CD4-positive, alpha-beta T cell treated with Interferon gamma for 1 hour (primary cell): ENCODE results near the gene SETDB2.
A peak's percentile ranks its signal among the peaks of the same experiment; 100 is the strongest.

Source experiments
- DNase-seq: peaks from one replicate; pipeline ENCODE4 v3.0.0-alpha.2; 2020

The SETDB2 gene

GRCh38 chr13:49476529-49476928 lies 32.5 kb downstream of the SETDB2 start:
- DNase-seq: no peak

GRCh38 chr13:49481788-49482187 lies 37.7 kb downstream of the SETDB2 start:
- DNase-seq: no peak

GRCh38 chr13:49488563-49488962 lies 44.5 kb downstream of the SETDB2 start:
- DNase-seq: no peak

GRCh38 chr13:49494645-49495044 lies 50.6 kb downstream of the SETDB2 start:
- no peak for DNase-seq

GRCh38 chr13:49495783-49496762 lies 52.0 kb downstream of the SETDB2 start, which contains the start of gene PHF11:
PHF11 (plus strand) TSS chr13:49495953; CDS start chr13:49496002, 49 bp downstream.
- DNase-seq: peak; percentile 88

- DNase-seq: peak; percentile 57
These were observed 52.8 kb downstream of the SETDB2 start for GRCh38 chr13:49496837-49497236.

- no peak for DNase-seq
These were observed 53.2 kb downstream of the SETDB2 start for GRCh38 chr13:49497272-49497671.

GRCh38 chr13:49498206-49498605 lies 54.1 kb downstream of the SETDB2 start:
- no peak for DNase-seq

- DNase-seq: no peak
These were observed 56.0 kb downstream of the SETDB2 start for GRCh38 chr13:49499889-49500660.

GRCh38 chr13:49502954-49503353 lies 58.9 kb downstream of the SETDB2 start:
- DNase-seq: no peak

GRCh38 chr13:49503951-49504350 lies 59.9 kb downstream of the SETDB2 start:
- no peak for DNase-seq

- DNase-seq: no peak
These were observed 68.5 kb downstream of the SETDB2 start for GRCh38 chr13:49512578-49512977.

- DNase-seq: no peak
These were observed 72.4 kb downstream of the SETDB2 start for GRCh38 chr13:49516467-49516866.

- DNase-seq: no peak
These were observed 73.4 kb downstream of the SETDB2 start for GRCh38 chr13:49517461-49517860.

GRCh38 chr13:49521224-49521623 lies 77.2 kb downstream of the SETDB2 start:
- no peak for DNase-seq

- DNase-seq: no peak
These were observed 80.8 kb downstream of the SETDB2 start for GRCh38 chr13:49524740-49525501.

- DNase-seq: no peak
These were observed 83.0 kb downstream of the SETDB2 start for GRCh38 chr13:49527123-49527522.

GRCh38 chr13:49528161-49528560 lies 84.1 kb downstream of the SETDB2 start:
- no peak for DNase-seq

GRCh38 chr13:49530457-49530856 lies 86.4 kb downstream of the SETDB2 start:
- peak; percentile 25 for DNase-seq

GRCh38 chr13:49532593-49532992 lies 88.5 kb downstream of the SETDB2 start:
- DNase-seq: no peak

- DNase-seq: no peak
These were observed 88.9 kb downstream of the SETDB2 start for GRCh38 chr13:49533011-49533410.

- no peak for DNase-seq
These were observed 89.7 kb downstream of the SETDB2 start for GRCh38 chr13:49533591-49534269.
